ENCODE data around the gene ARMC8.

- TF ChIP-seq POLR2A (IDR thresholded peaks at IDR 0.05) (no peak), CTCF (IDR thresholded peaks at IDR 0.05) (no peak)
These were observed 880 bp upstream of the ARMC8 start for GRCh38 chr3:138186221-138186620.
